Activated CD4-positive, alpha-beta T cell treated with anti-CD3 and anti-CD28 coated beads, Interleukin-2, Interleukin-6, amounts not matched to agents 100 ng/mL and 50 ng/mL, durations not matched to agents 16 hours and 8 hours (primary cell): ENCODE data around the gene ARHGAP26.

ENCODE experiments used
- DNase-seq: peaks from one replicate; pipeline ENCODE4 v3.0.0-alpha.2; 2020

Gene ARHGAP26

GRCh38 chr5:143267186-143267585 lies 497.0 kb downstream of the ARHGAP26 start:
- DNase-seq = no peak

- no peak for DNase-seq
These were observed 498.2 kb downstream of the ARHGAP26 start for GRCh38 chr5:143268388-143268787.

GRCh38 chr5:143271431-143271830 lies 501.3 kb downstream of the ARHGAP26 start:
- DNase-seq = no peak

- no peak for DNase-seq
These were observed 504.8 kb downstream of the ARHGAP26 start for GRCh38 chr5:143274952-143275351.

GRCh38 chr5:143275512-143276363 lies 505.6 kb downstream of the ARHGAP26 start:
- no peak for DNase-seq

GRCh38 chr5:143277536-143277935 lies 507.4 kb downstream of the ARHGAP26 start:
- no peak for DNase-seq
